Femur (tissue), 1 donor: Measurements from ENCODE around the gene MAN1A2.
"Not testable (repeated sequence)": the region's sequence is repeated elsewhere in the genome, so short reads cannot be mapped to it uniquely, and the experiment has no call there.

ENCODE experiments used
- DNase-seq: peaks from one replicate; pipeline ENCODE4 v3.0.0-alpha.2; 2017

The MAN1A2 gene

GRCh38 chr1:117501281-117501680 lies 134.0 kb downstream of the MAN1A2 start:
- no peak for DNase-seq

- no peak for DNase-seq
Observed at GRCh38 chr1:117511273-117511672, 144.0 kb downstream of the MAN1A2 start.

- no peak for DNase-seq
Observed at GRCh38 chr1:117512728-117513321, 145.6 kb downstream of the MAN1A2 start.

GRCh38 chr1:117523111-117523510 lies 155.9 kb downstream of the MAN1A2 start:
- DNase-seq, result no peak

- DNase-seq, result no peak
Observed at GRCh38 chr1:117527074-117527473, 159.8 kb downstream of the MAN1A2 start.

GRCh38 chr1:117527566-117528102 lies 160.4 kb downstream of the MAN1A2 start:
- no peak for DNase-seq

- no peak for DNase-seq
Observed at GRCh38 chr1:117529683-117530082, 162.4 kb downstream of the MAN1A2 start.

GRCh38 chr1:117531222-117531621 lies 164.0 kb downstream of the MAN1A2 start:
- no peak for DNase-seq

GRCh38 chr1:117534995-117535467 lies 167.8 kb downstream of the MAN1A2 start:
- peak; percentile 29 for DNase-seq

GRCh38 chr1:117535821-117536220 lies 168.6 kb downstream of the MAN1A2 start:
- no peak for DNase-seq

- DNase-seq, result no peak
Observed at GRCh38 chr1:117537291-117537920, 170.2 kb downstream of the MAN1A2 start.

GRCh38 chr1:117540532-117540931 lies 173.3 kb downstream of the MAN1A2 start:
- no peak for DNase-seq

GRCh38 chr1:117541003-117541402 lies 173.8 kb downstream of the MAN1A2 start:
- DNase-seq, result no peak

- DNase-seq, result no peak
Observed at GRCh38 chr1:117541585-117541984, 174.3 kb downstream of the MAN1A2 start.

- no peak for DNase-seq
Observed at GRCh38 chr1:117544509-117545109, 177.4 kb downstream of the MAN1A2 start.

- no peak for DNase-seq
Observed at GRCh38 chr1:117546467-117546866, 179.2 kb downstream of the MAN1A2 start.

GRCh38 chr1:117553471-117553870 lies 186.2 kb downstream of the MAN1A2 start:
- DNase-seq, result no peak

- DNase-seq, result no peak
Observed at GRCh38 chr1:117555806-117556205, 188.6 kb downstream of the MAN1A2 start.

GRCh38 chr1:117556341-117556740 lies 189.1 kb downstream of the MAN1A2 start:
- no peak for DNase-seq

- DNase-seq, result no peak
Observed at GRCh38 chr1:117556976-117557375, 189.7 kb downstream of the MAN1A2 start.

- not testable (repeated sequence) for DNase-seq
Observed at GRCh38 chr1:117558451-117558850, 191.2 kb downstream of the MAN1A2 start.

GRCh38 chr1:117559139-117559538 lies 191.9 kb downstream of the MAN1A2 start:
- no peak for DNase-seq

GRCh38 chr1:117559985-117560384 lies 192.7 kb downstream of the MAN1A2 start:
- no peak for DNase-seq

- DNase-seq, result no peak
Observed at GRCh38 chr1:117561071-117561470, 193.8 kb downstream of the MAN1A2 start.
